Small intestine (tissue), 7 donors: ENCODE data around the gene POU2F3. TPM values are rescaled to one million over a fixed set of nuclear protein-coding genes. Genes with fewer than 3 reads are reported as not detected.
"Not testable (repeated sequence)": the region's sequence is repeated elsewhere in the genome, so short reads cannot be mapped to it uniquely, and the experiment has no call there.

Source experiments
- DNase-seq, 2 donors: peaks; one replicate each; pipeline versions ENCODE4 v3.0.0 to v3.0.0-alpha.2; 2013
- FAIRE-seq: peaks from 2 replicates; lab custom pipeline; 2012; peaks lifted over from hg19 to GRCh38; lab: Jason Lieb, UNC
- H3K27ac ChIP-seq, 3 donors: one replicate each; pipeline ENCODE4 v1.5.1; 2013; ENCODE audit warnings: low read length in 2 of 3, mild to moderate bottlenecking in 2 of 3, control low read depth in 1 of 3, inconsistent platforms in 1 of 3, low read depth in 1 of 3, moderate library complexity in 1 of 3
- H3K27me3 ChIP-seq, 3 donors: one replicate each; pipeline ENCODE4 v1.6.1; 2013; ENCODE audit warnings: low read length in 3 of 3, inconsistent platforms in 1 of 3; ENCODE audit not compliant: control insufficient read depth in 3 of 3, insufficient read depth in 3 of 3
- H3K36me3 ChIP-seq, 3 donors: one replicate each; pipeline ENCODE4 v1.6.1; 2013; ENCODE audit warnings: low read length in 3 of 3, inconsistent platforms in 1 of 3, low read depth in 1 of 3, mild to moderate bottlenecking in 1 of 3, moderate library complexity in 1 of 3; ENCODE audit not compliant: control insufficient read depth in 3 of 3, insufficient read depth in 2 of 3
- H3K4me1 ChIP-seq, 3 donors: one replicate each; pipeline ENCODE4 v1.6.1; 2013; ENCODE audit warnings: low read length in 2 of 3, inconsistent platforms in 1 of 3, low read depth in 1 of 3, mild to moderate bottlenecking in 1 of 3, moderate library complexity in 1 of 3; ENCODE audit not compliant: control insufficient read depth in 3 of 3, insufficient read depth in 2 of 3
- H3K4me3 ChIP-seq, 3 donors: one replicate each; pipeline ENCODE4 v1.5.1; 2013; ENCODE audit warnings: low read length in 3 of 3, control low read depth in 1 of 3, inconsistent platforms in 1 of 3, low read depth in 1 of 3, mild to moderate bottlenecking in 1 of 3, moderate library complexity in 1 of 3
- H3K9me3 ChIP-seq, 2 donors: one replicate each; pipeline ENCODE4 v1.6.1; 2013; ENCODE audit warnings: low read depth in 1 of 2, low read length in 1 of 2; ENCODE audit not compliant: control insufficient read depth in 2 of 2, insufficient read depth in 1 of 2
- whole genome bisulfite sequencing, 3 donors: extraction: QIAGEN DNeasy Blood & Tissue Kit; methylation state at CpG; one replicate each; pipeline ENCODE4 v1.1.7; 2013; 5-methylcytosine and 5-hydroxymethylcytosine counted together
- polyA plus RNA-seq, 4 donors: library from polyadenylated mRNA; stranded (reverse) in 3 of 4; unstranded in 1 of 4; fragments of 200-250 nt in 3 of 4; fragments of 120-200 nt in 1 of 4; gene quantifications; one replicate each; pipeline versions ENCODE4 v1.2.1 to v1.2.3, GENCODE V29; 2013
- donor health status: healthy with polysubstance abuse.
- donor health status: control.
- donor health status: control.
- donor health status: Bipolar disorder and iron deficiency.
- donor health status: healthy.

Gene POU2F3
- polyA plus RNA-seq, 4 donors: 1.0 to 1.6 (median 1.4) TPM

GRCh38 chr11:120245434-120245833 is 5.5 kb downstream of the POU2F3 start:
- no peak overlapping the region for H3K27ac ChIP-seq
- DNase-seq: no peak
- no peaks in the 10 kb centered on the region for H3K9me3 ChIP-seq
- peaks cover 0 to 4% (median 3%) of the 10 kb centered on the region in 3 donors for H3K4me1 ChIP-seq
- 92 to 100% (median 100%) methylated on average over 1 of the region's 1 CpG for WGBS, 3 donors
- no peak for FAIRE-seq
- no peak overlapping the region for H3K4me3 ChIP-seq
- H3K27me3 ChIP-seq: peaks cover 0 to 35% (median 10%) of the 10 kb centered on the region in 3 donors
- no peaks in the 10 kb centered on the region for H3K36me3 ChIP-seq

GRCh38 chr11:120248551-120249278 is 8.8 kb downstream of the POU2F3 start:
- no peak for FAIRE-seq
- H3K27me3 ChIP-seq: peaks cover 0 to 19% (median 3%) of the 10 kb centered on the region in 3 donors
- H3K36me3 ChIP-seq: no peaks in the 10 kb centered on the region
- H3K9me3 ChIP-seq: no peaks in the 10 kb centered on the region
- 55 to 76% (median 57%) methylated on average over 9 of the region's 9 CpGs for WGBS, 3 donors
- DNase-seq: no peak
- no peak overlapping the region for H3K4me3 ChIP-seq
- peaks cover 0 to 3% (median 0%) of the 10 kb centered on the region in 3 donors for H3K4me1 ChIP-seq
- no peak overlapping the region for H3K27ac ChIP-seq

GRCh38 chr11:120249279-120250262 is 9.6 kb downstream of the POU2F3 start:
- Histone ChIP-seq H3K4me1 (peaks cover 0 to 3% (median 0%) of the 10 kb centered on the region in 3 donors), H3K27ac (no peak overlapping the region), H3K4me3 (no peak overlapping the region), H3K9me3 (no peaks in the 10 kb centered on the region), H3K27me3 (peaks cover 0 to 20% (median 8%) of the 10 kb centered on the region in 3 donors), H3K36me3 (no peaks in the 10 kb centered on the region)
- DNase-seq: no peak
- 71 to 85% (median 78%) methylated on average over 8 of the region's 8 CpGs for WGBS, 3 donors
- no peak for FAIRE-seq

GRCh38 chr11:120253377-120253776 is 13.4 kb downstream of the POU2F3 start:
- peaks cover 0 to 37% (median 11%) of the 10 kb centered on the region in 3 donors for H3K27me3 ChIP-seq
- DNase-seq, H3K36me3 ChIP-seq, H3K4me1 ChIP-seq, H3K27ac ChIP-seq, H3K4me3 ChIP-seq, FAIRE-seq, H3K9me3 ChIP-seq: not testable (repeated sequence)
- 91 to 96% (median 94%) methylated on average over 13 of the region's 13 CpGs for WGBS, 3 donors

- no peaks in the 10 kb centered on the region for H3K9me3 ChIP-seq
- peaks cover 0 to 33% (median 11%) of the 10 kb centered on the region in 3 donors for H3K27me3 ChIP-seq
- no peak overlapping the region for H3K27ac ChIP-seq
- DNase-seq: no peak
- no peak overlapping the region for H3K4me3 ChIP-seq
- peaks cover 0 to 4% (median 0%) of the 10 kb centered on the region in 3 donors for H3K4me1 ChIP-seq
- 31 to 63% (median 40%) methylated on average over 13 of the region's 13 CpGs for WGBS, 3 donors
- no peak for FAIRE-seq
- no peaks in the 10 kb centered on the region for H3K36me3 ChIP-seq
Measured at GRCh38 chr11:120254788-120255518, 15.0 kb downstream of the POU2F3 start.

GRCh38 chr11:120255519-120255866 is 15.6 kb downstream of the POU2F3 start:
- Histone ChIP-seq H3K4me1 (peaks cover 0 to 4% (median 0%) of the 10 kb centered on the region in 3 donors), H3K9me3 (no peaks in the 10 kb centered on the region), H3K36me3 (no peaks in the 10 kb centered on the region), H3K4me3 (no peak overlapping the region), H3K27me3 (peaks cover 0 to 33% (median 11%) of the 10 kb centered on the region in 3 donors), H3K27ac (no peak overlapping the region)
- no peak for FAIRE-seq
- 25 to 43% (median 41%) methylated on average over 9 of the region's 9 CpGs for WGBS, 3 donors
- no peak for DNase-seq

GRCh38 chr11:120256178-120256577 is 16.2 kb downstream of the POU2F3 start:
- peaks cover 0 to 33% (median 11%) of the 10 kb centered on the region in 3 donors for H3K27me3 ChIP-seq

GRCh38 chr11:120256779-120257178 is 16.8 kb downstream of the POU2F3 start:
- H3K36me3 ChIP-seq: no peaks in the 10 kb centered on the region
- no peaks in the 10 kb centered on the region for H3K9me3 ChIP-seq
- no peak overlapping the region for H3K27ac ChIP-seq
- WGBS, 3 donors: 69 to 88% (median 76%) methylated on average over 2 of the region's 2 CpGs
- peaks cover 0 to 4% (median 0%) of the 10 kb centered on the region in 3 donors for H3K4me1 ChIP-seq
- DNase-seq (no peak), FAIRE-seq (no peak)
- H3K4me3 ChIP-seq: no peak overlapping the region
- peaks cover 0 to 33% (median 11%) of the 10 kb centered on the region in 3 donors for H3K27me3 ChIP-seq

More at GRCh38 chr11:120256178-120256577, 16.2 kb downstream of the POU2F3 start:
- DNase-seq (no peak), FAIRE-seq (no peak)
- Histone ChIP-seq H3K4me3 (no peak overlapping the region), H3K36me3 (no peaks in the 10 kb centered on the region), H3K4me1 (peaks cover 0 to 4% (median 0%) of the 10 kb centered on the region in 3 donors), H3K27ac (no peak overlapping the region), H3K9me3 (no peaks in the 10 kb centered on the region)
- 69 to 78% (median 77%) methylated on average over 4 of the region's 4 CpGs for WGBS, 3 donors
